ENCODE data around the gene AKAP13.

GRCh38 chr15:85661859-85662258, 281.5 kb downstream of the AKAP13 start:
- no peak for TF ChIP-seq CTCF (IDR thresholded peaks at IDR 0.05; ENCODE audit: low read depth, low read length)
- no peak for TF ChIP-seq EZH2phosphoT487 (IDR thresholded peaks at IDR 0.05; ENCODE audit: low read depth)

Measured in OCI-LY3 (cell line).